NCI-H2171 treated with DMSO at 0.1 percent for 48 hours (cell line): ENCODE results near the gene EXOC6B.

ENCODE experiments used
- DNase-seq: peaks from one replicate; lab custom pipeline; 2025; lab: John Stamatoyannopoulos, UW

EXOC6B gene

DNA sequence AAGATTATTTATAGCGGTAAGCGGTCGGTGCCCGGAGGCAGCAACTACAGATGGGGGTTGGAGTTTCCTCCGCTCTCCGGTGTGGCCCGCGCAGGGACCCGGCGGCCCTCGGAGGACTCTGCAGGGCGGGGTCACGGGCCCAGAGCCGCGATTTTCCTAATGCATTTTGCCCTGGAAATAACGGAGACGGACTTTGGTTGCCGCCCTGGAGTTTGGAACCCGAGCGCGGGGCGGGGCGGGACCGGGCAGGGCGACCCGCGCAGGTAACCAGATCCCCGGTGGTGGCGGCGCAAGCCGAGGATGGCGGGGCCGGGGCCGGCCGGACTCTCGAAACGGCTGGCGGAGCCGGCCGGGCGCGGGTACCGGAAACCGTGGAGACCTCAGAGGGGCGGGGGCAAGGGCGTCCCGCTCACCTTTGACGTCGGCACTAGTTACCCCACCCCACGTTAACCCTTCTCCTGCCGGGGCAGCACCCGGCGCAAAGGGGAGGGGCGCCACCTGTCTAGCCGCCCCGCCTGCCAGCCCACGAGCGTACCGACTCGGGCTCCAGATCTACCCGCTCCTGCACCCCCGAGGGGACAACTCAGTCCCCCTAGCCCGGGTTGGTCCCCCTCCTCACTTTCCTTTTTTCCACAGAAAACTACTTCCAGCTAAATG is 681.1 kb downstream of the EXOC6B start:
- peak; percentile 84 for DNase-seq

DNA sequence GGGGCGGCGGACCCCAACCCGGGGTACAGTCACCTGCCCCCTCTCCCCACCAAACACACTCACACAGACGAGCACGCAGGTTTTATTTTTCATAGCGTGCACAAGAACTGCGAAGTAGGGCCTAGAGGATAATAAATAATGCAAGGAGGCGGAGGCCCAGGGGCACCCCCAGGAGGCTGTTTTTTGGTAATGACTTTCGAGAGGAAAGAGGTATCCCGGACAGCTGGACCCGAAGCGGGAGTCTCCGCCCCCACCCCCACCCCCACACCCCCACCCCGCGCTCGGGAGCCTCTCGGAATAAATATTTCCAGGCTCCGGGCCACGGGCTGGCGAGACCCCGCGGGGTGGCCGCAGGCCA is 681.6 kb downstream of the EXOC6B start:
- peak; percentile 23 for DNase-seq

GRCh38 chr2:72143441-72144273 is 682.2 kb downstream of the EXOC6B start:
- no peak for DNase-seq

- no peak for DNase-seq
Observed at GRCh38 chr2:72142570-72143440, 683.0 kb downstream of the EXOC6B start.

DNA sequence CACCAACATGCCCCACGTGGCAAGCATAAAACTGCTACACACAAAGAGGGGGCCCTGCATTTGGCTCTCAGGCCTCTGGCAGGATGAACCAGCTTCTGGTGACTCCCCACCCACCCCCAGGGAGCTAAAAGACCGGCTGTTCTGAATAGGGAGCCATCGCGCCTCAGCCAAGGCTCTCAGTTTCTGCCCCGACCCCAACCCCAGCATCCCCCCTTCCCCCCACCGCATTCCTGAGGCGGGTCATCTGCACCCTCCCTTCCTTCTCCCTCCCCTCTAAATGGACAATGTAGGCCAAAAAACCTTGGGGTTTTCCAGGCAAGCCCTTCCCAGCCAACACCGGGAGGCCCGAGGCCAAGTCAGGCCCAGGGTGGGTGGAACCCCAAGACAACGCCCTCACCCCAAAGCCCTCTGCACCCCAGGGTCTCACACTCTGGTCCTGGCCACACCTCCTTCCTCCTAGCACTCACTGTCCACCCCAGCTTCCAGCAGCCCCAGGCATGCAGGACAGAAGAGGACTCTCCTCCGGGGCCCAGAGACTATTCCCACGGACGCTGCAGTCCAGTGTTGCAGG is 683.9 kb downstream of the EXOC6B start:
- DNase-seq = no peak

- no peak for DNase-seq
Observed at GRCh38 chr2:72141032-72141645, 684.7 kb downstream of the EXOC6B start.

- no peak for DNase-seq
Observed at GRCh38 chr2:72140621-72140960, 685.2 kb downstream of the EXOC6B start.

- no peak for DNase-seq
Observed at GRCh38 chr2:72139874-72140620, 685.8 kb downstream of the EXOC6B start.

- no peak for DNase-seq
Observed at GRCh38 chr2:72139471-72139873, 686.4 kb downstream of the EXOC6B start.

DNA sequence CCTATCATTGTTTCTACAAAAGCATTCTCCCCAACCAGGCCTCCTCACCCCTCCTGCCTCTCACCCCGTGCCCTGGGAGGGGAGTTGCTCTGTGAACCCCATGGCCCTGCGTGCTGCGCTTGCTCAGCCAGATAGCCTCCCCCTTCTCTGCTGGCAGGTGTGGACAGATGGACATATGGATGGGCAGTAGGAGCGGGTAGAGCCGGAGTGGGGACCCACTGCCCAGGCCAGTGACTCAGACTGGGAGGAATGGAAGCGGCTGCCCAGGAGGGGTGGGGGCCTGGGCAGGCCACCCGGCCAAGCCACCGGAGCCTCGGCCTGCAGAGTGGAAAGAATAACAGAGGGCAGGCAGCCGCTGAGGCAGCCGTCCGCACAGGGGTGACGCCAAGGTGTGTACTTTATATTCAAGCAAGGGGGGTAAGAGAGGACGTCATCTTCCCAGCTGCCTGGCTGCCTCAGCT is 686.9 kb downstream of the EXOC6B start:
- DNase-seq = no peak

DNA sequence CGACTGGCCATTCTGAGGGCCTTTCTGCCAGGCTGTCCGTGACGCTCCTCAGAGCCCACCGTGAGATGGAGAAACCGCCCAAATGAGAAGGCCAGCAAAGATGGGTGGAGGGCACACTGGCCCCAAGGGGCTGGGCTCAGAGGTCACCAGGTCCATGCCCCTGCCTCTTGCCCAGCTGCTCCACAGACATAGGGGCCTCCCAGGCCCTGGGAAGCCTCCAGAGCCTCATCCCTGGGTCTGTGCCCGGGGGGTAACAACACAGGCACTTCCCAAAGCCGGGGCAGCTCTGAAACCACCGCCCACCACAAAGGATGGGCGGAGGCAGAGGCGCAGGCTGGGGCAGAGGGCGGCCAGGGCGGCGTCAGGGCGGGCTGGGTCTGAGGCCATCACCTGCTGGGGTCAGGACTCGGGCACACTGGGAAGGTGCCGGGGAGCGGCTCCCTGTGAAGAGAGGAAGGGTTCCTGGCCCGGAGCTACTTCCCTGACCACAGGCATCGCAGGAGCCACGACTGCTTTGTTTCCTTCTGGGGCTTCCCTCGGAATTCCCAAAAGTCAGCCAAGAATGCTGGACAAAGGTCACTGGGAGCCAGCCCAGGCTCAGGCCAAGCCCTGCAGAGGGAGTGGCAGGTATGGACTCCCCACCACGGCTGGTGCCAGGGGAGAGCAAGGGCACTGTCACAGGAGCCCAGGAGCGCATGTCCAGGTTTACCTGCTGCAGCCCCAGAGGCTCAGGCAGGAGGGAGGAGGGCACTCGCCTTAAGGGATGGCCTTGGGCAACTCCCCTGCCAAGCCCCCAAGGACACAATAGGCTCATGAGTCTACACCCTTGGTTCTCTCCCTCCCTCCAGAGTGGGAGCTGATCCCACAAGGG is 687.6 kb downstream of the EXOC6B start:
- no peak for DNase-seq

DNA sequence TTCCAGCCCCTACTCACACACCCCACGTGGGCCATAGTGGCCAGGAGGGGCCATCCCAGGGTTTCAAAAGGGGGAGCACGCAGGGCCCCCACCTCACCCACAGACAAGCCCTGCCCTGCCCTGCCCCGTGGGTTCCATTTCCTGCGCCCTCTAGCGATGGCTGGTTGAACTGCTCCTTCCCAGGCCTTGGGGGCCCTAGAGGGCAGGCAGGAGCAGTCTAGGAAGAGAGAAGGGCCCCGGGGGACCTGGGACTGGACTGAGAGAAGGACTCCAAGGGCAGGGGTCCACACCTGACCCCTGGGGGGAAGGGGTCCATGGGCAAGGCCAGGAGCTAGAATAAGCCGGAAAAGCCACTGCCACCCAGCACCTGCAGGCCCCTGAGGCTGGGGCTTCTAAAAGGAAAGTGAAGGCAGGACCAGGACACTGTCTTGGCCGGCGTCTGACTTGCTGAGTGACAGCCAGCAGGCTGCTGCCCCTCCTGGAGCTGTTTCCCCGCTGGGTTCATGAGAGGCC is 688.3 kb downstream of the EXOC6B start:
- DNase-seq = no peak

DNA sequence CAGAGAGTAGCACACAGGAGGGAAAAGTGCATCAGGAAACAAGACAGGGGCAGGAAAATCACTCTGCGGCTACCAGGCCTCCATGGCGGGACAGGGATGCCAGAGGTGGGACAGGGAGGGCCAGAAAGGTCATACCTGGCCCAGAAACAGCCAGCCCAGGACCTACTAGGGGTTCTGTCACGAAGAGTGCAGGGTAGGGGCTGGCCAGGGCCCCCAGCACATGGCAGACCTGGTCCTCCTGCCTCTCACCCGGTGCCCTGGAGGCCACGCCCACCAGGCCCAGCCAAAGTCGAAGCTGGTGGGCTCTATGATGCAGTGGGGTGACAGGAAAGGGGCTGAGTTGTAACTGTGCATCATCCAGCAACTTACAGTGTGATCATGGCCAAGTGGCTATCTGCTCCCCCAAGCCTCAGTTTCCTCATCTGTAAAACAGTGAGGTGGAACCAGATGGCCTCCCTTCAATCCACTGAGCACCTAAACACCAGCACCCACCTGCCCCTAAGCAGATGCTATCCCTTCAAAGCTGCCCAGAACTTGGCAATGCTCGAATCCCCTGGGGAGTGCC is 688.8 kb downstream of the EXOC6B start:
- DNase-seq = peak; percentile 59

DNA sequence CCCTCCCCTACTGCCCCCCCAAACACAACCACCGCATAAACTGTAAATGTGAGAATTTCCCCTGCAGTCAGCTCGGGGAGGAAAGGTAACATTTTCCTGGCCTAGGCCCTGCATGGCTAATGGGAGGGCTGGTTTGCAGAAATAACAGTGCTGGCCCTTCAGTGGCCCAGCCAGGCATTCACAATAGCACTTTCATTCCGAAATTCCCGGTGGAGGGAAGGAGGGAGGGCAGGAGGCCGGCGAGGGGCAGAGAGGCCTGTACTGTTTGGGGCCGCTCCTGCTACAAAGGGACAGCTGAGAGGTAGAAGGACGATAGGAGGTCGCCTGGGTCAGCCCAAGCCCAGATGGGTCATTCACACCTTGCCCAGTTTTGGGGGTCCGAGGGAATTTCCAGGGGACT is 689.5 kb downstream of the EXOC6B start:
- DNase-seq = no peak

DNA sequence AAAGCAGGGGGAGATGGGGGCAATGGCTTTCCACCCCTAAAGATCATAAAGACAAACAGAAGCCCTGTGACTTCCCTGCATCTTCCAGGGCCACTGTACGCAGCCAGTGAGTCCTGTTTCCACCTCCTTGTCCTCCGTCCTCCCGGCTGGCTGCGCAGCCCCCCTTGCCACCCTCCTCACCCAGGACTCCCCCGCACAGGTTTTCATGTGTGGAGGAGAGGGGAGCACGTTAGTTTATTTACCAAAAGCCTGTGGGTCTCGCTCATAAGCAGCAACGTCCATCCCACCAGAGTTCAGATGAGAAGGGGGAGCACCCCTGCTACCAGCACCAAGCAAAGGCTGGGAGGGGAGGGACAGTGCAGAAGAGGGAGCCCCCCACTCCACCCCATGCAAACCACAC is 689.9 kb downstream of the EXOC6B start:
- no peak for DNase-seq

DNA sequence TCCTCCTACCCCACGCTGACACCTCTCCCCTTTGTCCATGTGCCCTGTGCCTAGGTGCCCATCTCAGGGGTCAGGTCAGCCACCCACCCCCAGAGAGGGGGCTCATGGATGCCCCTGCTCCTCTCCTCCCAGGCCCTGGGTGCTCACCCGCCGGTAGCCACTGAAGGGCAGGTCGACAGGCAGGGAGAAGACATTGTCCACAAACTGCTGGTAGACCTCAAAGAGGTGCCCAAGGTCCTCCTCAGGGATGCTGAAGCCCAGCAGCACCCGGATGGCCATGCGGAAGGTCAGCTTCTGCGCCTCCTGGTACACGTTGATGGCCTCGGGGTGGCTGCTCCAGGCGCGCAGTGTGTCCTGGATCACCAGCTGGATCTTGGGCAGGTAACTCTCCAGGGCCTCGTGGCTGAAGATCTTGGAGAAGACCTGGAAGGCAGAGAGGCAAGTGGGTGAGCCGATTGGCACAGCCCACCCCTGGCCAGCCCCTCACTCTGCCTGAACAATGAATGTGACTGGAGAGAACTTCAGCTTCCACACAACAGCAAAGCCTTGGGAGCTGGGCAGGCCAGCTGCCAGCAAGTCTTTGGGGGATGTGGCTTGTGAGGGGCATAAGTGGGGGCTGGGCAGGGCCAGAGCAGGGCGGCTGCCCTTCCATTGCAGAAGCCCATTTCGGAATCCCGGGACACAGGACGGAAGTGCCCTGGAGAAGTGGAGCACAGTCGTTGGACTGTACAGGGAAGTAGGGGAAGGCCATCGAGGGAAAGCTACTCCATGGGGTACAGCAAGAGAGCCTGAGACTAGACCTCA is 690.6 kb downstream of the EXOC6B start:
- DNase-seq = no peak

DNA sequence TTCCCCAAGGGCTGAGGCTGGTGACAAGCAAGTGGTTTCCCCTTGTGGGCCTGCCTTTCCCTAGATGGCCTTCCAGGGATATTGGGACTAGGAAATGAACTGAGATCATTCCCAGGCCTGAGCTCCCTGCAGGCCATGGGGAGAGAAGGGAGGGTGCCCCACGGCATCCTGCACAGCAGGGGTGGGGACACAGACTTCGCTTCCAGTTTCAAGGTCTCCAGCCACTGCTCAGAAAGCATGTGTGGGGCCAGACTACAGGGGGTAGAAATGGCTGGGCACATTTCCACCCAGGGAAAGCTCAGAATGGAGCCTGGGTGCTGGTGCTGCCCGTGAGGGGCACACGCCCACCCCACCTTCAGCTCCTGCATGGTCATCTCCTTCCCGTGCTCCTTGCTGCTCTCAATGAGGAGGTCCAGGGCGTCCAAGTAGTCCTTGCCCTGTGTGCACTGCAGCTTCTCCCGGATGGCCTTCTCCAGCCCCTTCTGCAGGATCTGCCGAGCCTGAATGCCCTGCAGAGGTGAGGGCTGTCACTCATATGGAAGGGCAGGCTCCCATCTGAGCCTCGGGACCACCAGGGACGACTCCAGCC is 691.3 kb downstream of the EXOC6B start:
- DNase-seq = no peak

DNA sequence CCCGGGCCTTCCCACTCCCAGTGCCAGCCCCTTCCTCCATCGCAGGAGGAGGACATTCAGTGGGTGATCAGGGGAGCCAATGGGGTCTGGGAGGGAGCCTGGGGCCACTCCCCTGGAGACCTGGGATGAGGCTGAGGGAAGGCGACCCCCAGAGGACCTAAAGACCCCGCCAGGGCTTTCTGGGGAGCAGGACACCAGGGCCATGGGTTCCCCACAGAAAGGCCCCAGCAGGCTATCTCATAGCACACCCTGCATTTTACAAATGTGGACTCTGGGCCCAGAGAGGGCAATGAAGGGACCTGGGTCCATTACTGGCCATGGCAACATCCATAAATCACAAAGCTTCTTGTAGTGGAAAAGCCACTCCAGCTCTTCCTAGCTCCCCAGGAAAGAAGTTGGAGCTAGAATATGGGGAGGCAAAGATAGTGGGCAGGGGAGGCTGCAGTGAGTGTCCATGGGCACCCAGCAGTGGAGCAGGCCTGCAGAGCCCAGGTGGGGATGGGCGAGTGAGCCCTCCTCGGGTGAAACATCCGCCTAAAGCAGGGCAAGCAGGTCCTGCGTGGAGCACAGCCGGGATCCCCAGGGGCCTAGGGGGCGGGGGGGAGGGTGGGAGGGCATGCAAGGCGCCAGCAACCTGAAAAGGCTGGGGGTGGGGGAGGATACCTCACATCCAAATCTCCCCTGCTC is 692.0 kb downstream of the EXOC6B start:
- no peak for DNase-seq
